ENCODE data around the gene MARCHF5.

MARCHF5 gene

GRCh38 chr10:92290837-92291615 is at the start of gene MARCHF5, which contains the start of gene CPEB3:
TSS of gene MARCHF5 (plus strand) at chr10:92291167. CDS start at chr10:92291495, 328 bp downstream.
TSS of gene CPEB3 (minus strand) at chr10:92291078. CDS start at chr10:92240350, 50,728 bp downstream.
- DNase-seq (ENCODE audit: low read depth in 2 of 2) = peak; percentile 70 to 79

GRCh38 chr10:92241501-92241900 is 49.5 kb upstream of the MARCHF5 start:
- no peak for DNase-seq (ENCODE audit: low read depth in 2 of 2)

GRCh38 chr10:92242380-92242779 is 48.6 kb upstream of the MARCHF5 start:
- no peak for DNase-seq (ENCODE audit: low read depth in 2 of 2)

- peak; percentile 5 to 19 for DNase-seq (ENCODE audit: low read depth in 2 of 2)
These were observed 47.9 kb upstream of the MARCHF5 start for GRCh38 chr10:92242910-92243671.

GRCh38 chr10:92244796-92245195 is 46.2 kb upstream of the MARCHF5 start:
- DNase-seq (ENCODE audit: low read depth in 2 of 2) = no peak

- no peak for DNase-seq (ENCODE audit: low read depth in 2 of 2)
These were observed 42.4 kb upstream of the MARCHF5 start for GRCh38 chr10:92248566-92248965.

- no peak for DNase-seq (ENCODE audit: low read depth in 2 of 2)
These were observed 27.6 kb upstream of the MARCHF5 start for GRCh38 chr10:92263396-92263795.

GRCh38 chr10:92264249-92264648 is 26.7 kb upstream of the MARCHF5 start:
- DNase-seq (ENCODE audit: low read depth in 2 of 2) = no peak

GRCh38 chr10:92265687-92266258 is 25.2 kb upstream of the MARCHF5 start:
- DNase-seq (ENCODE audit: low read depth in 2 of 2) = no peak

GRCh38 chr10:92267343-92267742 is 23.6 kb upstream of the MARCHF5 start:
- no peak for DNase-seq (ENCODE audit: low read depth in 2 of 2)

- DNase-seq (ENCODE audit: low read depth in 2 of 2) = no peak
These were observed 22.2 kb upstream of the MARCHF5 start for GRCh38 chr10:92268748-92269147.

GRCh38 chr10:92274071-92274470 is 16.9 kb upstream of the MARCHF5 start:
- no peak for DNase-seq (ENCODE audit: low read depth in 2 of 2)

- no peak for DNase-seq (ENCODE audit: low read depth in 2 of 2)
These were observed 11.8 kb upstream of the MARCHF5 start for GRCh38 chr10:92278996-92279696.

GRCh38 chr10:92284112-92284704 is 6.8 kb upstream of the MARCHF5 start:
- DNase-seq (ENCODE audit: low read depth in 2 of 2) = no peak

- peak in 1 of 2 donors; percentile 2 for DNase-seq (ENCODE audit: low read depth in 2 of 2)
These were observed 711 bp upstream of the MARCHF5 start for GRCh38 chr10:92290076-92290836.

GRCh38 chr10:92291616-92291865 is 574 bp downstream of the MARCHF5 start:
- DNase-seq (ENCODE audit: low read depth in 2 of 2) = no peak

GRCh38 chr10:92291921-92292845 is 1.2 kb downstream of the MARCHF5 start:
- DNase-seq (ENCODE audit: low read depth in 2 of 2) = peak in 1 of 2 donors; percentile 2

GRCh38 chr10:92298487-92298886 is 7.5 kb downstream of the MARCHF5 start:
- DNase-seq (ENCODE audit: low read depth in 2 of 2) = no peak

GRCh38 chr10:92303096-92303495 is 12.1 kb downstream of the MARCHF5 start:
- DNase-seq (ENCODE audit: low read depth in 2 of 2) = no peak

GRCh38 chr10:92304061-92304460 is 13.1 kb downstream of the MARCHF5 start:
- no peak for DNase-seq (ENCODE audit: low read depth in 2 of 2)

Data from activated CD8-positive, alpha-beta memory T cell treated with anti-CD3 and anti-CD28 coated beads for 4 hours (primary cell).